Ishikawa (cell line): ENCODE results near the gene HELQ.

Experiments used
- CEBPB ChIP-seq: IDR thresholded peaks from 2 replicates; pipeline ENCODE4 v1.6.1; 2012
- CREB1 ChIP-seq: IDR thresholded peaks from 2 replicates; pipeline ENCODE4 v1.6.1; 2012; ENCODE audit warnings: low read depth
- EGR1 ChIP-seq: IDR thresholded peaks from 2 replicates; pipeline ENCODE4 v1.6.1; 2012
- EP300 ChIP-seq: IDR thresholded peaks from 2 replicates; pipeline ENCODE4 v1.6.1; 2012; ENCODE audit warnings: borderline replicate concordance
- FOXM1 ChIP-seq: IDR thresholded peaks from 2 replicates; pipeline ENCODE4 v1.6.1; 2012; ENCODE audit warnings: low read depth, borderline replicate concordance
- NFIC ChIP-seq: IDR thresholded peaks from 2 replicates; pipeline ENCODE4 v1.6.1; 2012
- RAD21 ChIP-seq: IDR thresholded peaks from 2 replicates; pipeline ENCODE4 v1.6.1; 2012; ENCODE audit warnings: low read depth
- TAF1 ChIP-seq: IDR thresholded peaks from 2 replicates; pipeline ENCODE4 v1.6.1; 2012; ENCODE audit warnings: low read depth, mild to moderate bottlenecking
- TCF12 ChIP-seq: IDR thresholded peaks from 2 replicates; pipeline ENCODE4 v1.6.1; 2012; ENCODE audit warnings: low read depth
- TEAD4 ChIP-seq: IDR thresholded peaks from 2 replicates; pipeline ENCODE4 v1.6.1; 2012
- YY1 ChIP-seq: IDR thresholded peaks from 2 replicates; pipeline ENCODE4 v1.6.1; 2012; ENCODE audit warnings: low read depth
- ZBTB7A ChIP-seq: IDR thresholded peaks from 2 replicates; pipeline ENCODE4 v1.6.1; 2012; ENCODE audit warnings: low read depth
- TF ChIP-seq, protein P1 (sequence below): IDR thresholded peaks from 2 replicates; pipeline ENCODE4 v1.6.1; 2012; ENCODE audit warnings: low read depth, mild to moderate bottlenecking
- TF ChIP-seq, protein P2 (sequence below): IDR thresholded peaks from 2 replicates; pipeline ENCODE4 v1.6.1; 2012
- TF ChIP-seq, protein P3 (sequence below): IDR thresholded peaks from 2 replicates; pipeline ENCODE4 v1.6.1; 2012

The HELQ gene

DNA sequence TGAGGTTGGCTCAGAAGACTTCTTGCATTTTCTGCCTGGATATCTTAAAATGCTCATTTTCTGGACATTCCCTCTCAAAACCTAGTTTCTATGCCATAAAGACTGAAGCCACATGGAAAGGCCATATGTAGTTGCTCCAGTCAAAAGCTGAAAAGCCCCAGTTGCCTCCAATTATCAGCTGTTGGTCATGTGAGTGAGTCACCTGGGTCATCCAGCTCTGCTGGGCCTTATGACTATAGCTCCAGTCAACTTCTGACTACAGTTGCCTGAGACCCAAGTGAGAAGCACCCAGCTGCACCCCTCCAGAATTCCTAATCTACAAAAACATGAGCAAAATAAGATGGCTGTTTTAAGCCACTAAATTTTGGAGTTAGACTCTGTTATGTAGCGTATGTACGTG lies 41.9 kb downstream of the HELQ start:
- TF ChIP-seq TCF12: no peak
- TF ChIP-seq, protein P1, sequence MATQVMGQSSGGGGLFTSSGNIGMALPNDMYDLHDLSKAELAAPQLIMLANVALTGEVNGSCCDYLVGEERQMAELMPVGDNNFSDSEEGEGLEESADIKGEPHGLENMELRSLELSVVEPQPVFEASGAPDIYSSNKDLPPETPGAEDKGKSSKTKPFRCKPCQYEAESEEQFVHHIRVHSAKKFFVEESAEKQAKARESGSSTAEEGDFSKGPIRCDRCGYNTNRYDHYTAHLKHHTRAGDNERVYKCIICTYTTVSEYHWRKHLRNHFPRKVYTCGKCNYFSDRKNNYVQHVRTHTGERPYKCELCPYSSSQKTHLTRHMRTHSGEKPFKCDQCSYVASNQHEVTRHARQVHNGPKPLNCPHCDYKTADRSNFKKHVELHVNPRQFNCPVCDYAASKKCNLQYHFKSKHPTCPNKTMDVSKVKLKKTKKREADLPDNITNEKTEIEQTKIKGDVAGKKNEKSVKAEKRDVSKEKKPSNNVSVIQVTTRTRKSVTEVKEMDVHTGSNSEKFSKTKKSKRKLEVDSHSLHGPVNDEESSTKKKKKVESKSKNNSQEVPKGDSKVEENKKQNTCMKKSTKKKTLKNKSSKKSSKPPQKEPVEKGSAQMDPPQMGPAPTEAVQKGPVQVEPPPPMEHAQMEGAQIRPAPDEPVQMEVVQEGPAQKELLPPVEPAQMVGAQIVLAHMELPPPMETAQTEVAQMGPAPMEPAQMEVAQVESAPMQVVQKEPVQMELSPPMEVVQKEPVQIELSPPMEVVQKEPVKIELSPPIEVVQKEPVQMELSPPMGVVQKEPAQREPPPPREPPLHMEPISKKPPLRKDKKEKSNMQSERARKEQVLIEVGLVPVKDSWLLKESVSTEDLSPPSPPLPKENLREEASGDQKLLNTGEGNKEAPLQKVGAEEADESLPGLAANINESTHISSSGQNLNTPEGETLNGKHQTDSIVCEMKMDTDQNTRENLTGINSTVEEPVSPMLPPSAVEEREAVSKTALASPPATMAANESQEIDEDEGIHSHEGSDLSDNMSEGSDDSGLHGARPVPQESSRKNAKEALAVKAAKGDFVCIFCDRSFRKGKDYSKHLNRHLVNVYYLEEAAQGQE: no peak
- TF ChIP-seq, protein P2, sequence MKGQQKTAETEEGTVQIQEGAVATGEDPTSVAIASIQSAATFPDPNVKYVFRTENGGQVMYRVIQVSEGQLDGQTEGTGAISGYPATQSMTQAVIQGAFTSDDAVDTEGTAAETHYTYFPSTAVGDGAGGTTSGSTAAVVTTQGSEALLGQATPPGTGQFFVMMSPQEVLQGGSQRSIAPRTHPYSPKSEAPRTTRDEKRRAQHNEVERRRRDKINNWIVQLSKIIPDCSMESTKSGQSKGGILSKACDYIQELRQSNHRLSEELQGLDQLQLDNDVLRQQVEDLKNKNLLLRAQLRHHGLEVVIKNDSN: no peak
- TF ChIP-seq FOXM1: no peak
- TF ChIP-seq EP300: no peak
- TF ChIP-seq, protein P3, sequence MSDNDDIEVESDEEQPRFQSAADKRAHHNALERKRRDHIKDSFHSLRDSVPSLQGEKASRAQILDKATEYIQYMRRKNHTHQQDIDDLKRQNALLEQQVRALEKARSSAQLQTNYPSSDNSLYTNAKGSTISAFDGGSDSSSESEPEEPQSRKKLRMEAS: no peak
- TF ChIP-seq RAD21: no peak
- TF ChIP-seq CREB1: no peak
- no peak for TF ChIP-seq ZBTB7A
- no peak for TF ChIP-seq NFIC

DNA sequence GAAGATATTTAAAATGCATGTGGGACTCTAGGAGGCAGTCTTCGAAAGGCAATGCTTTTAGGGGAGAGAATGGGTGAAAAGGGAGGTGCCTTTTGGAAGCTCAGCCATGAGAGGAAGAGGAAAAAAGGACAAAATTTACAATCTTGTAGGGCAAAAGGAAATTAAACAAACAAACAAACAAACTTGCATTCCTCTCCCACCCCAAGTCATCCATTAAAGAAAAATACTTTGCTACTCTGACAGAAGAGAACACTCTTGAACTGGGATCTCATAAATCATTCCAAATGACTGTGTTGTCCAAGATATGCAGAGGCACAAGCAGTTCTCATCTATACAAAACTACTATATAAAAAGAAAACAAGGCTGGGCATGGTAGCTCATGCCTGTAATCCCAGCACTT lies 46.7 kb downstream of the HELQ start:
- no peak for TF ChIP-seq YY1
- TF ChIP-seq NFIC: no peak
- TF ChIP-seq, protein P1: no peak
- no peak for TF ChIP-seq TEAD4
- TF ChIP-seq, protein P3: no peak
- TF ChIP-seq, protein P2: no peak
- TF ChIP-seq CREB1: no peak

DNA sequence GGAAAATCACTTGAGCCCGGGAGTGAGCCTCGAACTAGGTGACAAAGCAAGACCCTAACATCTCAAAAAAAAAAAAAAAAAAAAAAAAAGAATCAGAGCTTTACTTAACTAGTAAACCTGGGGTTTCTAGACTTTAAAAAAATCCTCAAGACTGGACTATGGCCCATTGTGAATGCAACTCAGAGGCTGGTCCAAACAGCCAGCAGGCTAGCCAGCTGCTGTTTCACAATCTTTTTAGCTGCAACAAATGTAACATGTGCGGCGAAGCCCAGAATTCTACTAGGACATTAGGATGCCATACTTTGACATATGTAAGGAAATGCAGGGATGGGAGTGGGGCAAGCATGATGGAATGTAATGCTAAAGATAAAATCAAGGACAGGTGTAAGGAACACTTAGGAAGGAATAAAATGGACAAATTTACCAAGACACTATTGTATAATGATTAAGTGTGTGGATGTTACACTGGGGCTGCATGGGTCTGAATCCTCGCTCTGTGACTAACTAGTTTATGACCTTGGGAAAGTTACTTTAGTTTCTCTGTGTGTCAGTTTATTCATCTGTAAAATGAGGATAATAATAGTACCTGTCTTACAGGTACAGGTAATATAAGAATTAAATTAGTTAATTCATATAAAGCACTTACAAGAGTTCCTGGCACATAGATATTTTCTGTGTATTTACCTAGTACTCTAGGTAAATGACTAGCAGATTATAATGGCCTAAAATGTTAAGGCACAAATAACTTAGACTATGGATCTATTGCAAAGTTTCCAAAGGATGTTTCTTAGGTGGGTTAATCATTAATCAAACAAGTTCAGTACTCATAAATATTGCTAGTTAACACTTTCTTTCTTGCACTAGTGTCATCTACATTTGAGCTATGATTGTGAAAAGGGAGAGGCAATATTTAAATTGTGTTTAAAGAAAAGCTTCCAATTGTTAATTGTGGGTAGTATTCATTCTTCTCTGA lies 49.5 kb downstream of the HELQ start:
- TF ChIP-seq, protein P2: no peak
- TF ChIP-seq TCF12 (no peak), CEBPB (no peak), TAF1 (no peak), EP300 (no peak), CREB1 (no peak), TEAD4 (no peak), YY1 (no peak), NFIC (no peak), EGR1 (no peak), FOXM1 (no peak), RAD21 (no peak), ZBTB7A (no peak)
- TF ChIP-seq, protein P1: no peak
- TF ChIP-seq, protein P3: no peak

DNA sequence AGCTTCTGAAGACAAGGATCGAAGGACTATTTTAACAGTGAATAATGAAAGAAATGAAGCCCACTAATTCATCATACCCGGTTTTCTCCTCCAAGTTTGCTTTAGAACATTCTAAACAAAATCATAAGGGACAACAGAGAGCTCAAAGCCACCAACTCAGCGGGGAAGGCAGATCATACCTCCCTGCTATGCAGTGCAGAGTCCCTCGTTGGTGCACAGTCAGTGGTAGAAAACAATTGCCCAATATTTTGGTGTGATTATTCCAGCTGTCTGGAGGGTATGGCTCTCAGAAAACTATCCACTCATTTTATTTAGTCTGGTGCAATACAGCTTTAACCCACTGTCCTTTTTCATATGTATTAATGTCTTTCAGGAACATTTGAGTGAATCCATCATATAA lies 61.7 kb downstream of the HELQ start:
- no peak for TF ChIP-seq CREB1
- no peak for TF ChIP-seq CEBPB
- TF ChIP-seq, protein P3: no peak
- no peak for TF ChIP-seq TCF12
- no peak for TF ChIP-seq FOXM1
- TF ChIP-seq NFIC: no peak
- no peak for TF ChIP-seq EP300
- TF ChIP-seq EGR1: no peak
- TF ChIP-seq, protein P2: no peak
- TF ChIP-seq, protein P1: no peak
- no peak for TF ChIP-seq YY1
- no peak for TF ChIP-seq ZBTB7A
- TF ChIP-seq TEAD4: no peak
